GM10847 (cell line): Measurements from ENCODE around the gene ARHGAP6.

ENCODE experiments used
- POLR2A ChIP-seq: IDR thresholded peaks from 2 replicates; pipeline ENCODE4 v1.6.1; 2011; ENCODE audit not compliant: insufficient read length; ENCODE audit errors: extremely low read depth

The ARHGAP6 gene

GRCh38 chrX:11663875-11664210, 1.9 kb downstream of the ARHGAP6 start:
- no peak for TF ChIP-seq POLR2A

- no peak for TF ChIP-seq POLR2A
Observed at GRCh38 chrX:11655282-11656015, 10.3 kb downstream of the ARHGAP6 start.

GRCh38 chrX:11648705-11649519, 16.8 kb downstream of the ARHGAP6 start:
- TF ChIP-seq POLR2A = no peak

GRCh38 chrX:11647138-11647537, 18.6 kb downstream of the ARHGAP6 start:
- no peak for TF ChIP-seq POLR2A

- no peak for TF ChIP-seq POLR2A
Observed at GRCh38 chrX:11641349-11642065, 24.2 kb downstream of the ARHGAP6 start.

- no peak for TF ChIP-seq POLR2A
Observed at GRCh38 chrX:11640089-11640488, 25.6 kb downstream of the ARHGAP6 start.

GRCh38 chrX:11632732-11633131, 33.0 kb downstream of the ARHGAP6 start:
- TF ChIP-seq POLR2A = no peak

- no peak for TF ChIP-seq POLR2A
Observed at GRCh38 chrX:11629593-11630211, 36.0 kb downstream of the ARHGAP6 start.

- TF ChIP-seq POLR2A = no peak
Observed at GRCh38 chrX:11628399-11628798, 37.3 kb downstream of the ARHGAP6 start.

GRCh38 chrX:11626351-11626750, 39.4 kb downstream of the ARHGAP6 start:
- no peak for TF ChIP-seq POLR2A

- TF ChIP-seq POLR2A = no peak
Observed at GRCh38 chrX:11619441-11619840, 46.3 kb downstream of the ARHGAP6 start.

GRCh38 chrX:11611965-11612364, 53.8 kb downstream of the ARHGAP6 start:
- TF ChIP-seq POLR2A = no peak

- no peak for TF ChIP-seq POLR2A
Observed at GRCh38 chrX:11611161-11611560, 54.6 kb downstream of the ARHGAP6 start.

GRCh38 chrX:11609109-11609508, 56.6 kb downstream of the ARHGAP6 start:
- no peak for TF ChIP-seq POLR2A

- no peak for TF ChIP-seq POLR2A
Observed at GRCh38 chrX:11606408-11606807, 59.3 kb downstream of the ARHGAP6 start.

GRCh38 chrX:11600578-11600977, 65.1 kb downstream of the ARHGAP6 start:
- no peak for TF ChIP-seq POLR2A

GRCh38 chrX:11597479-11597878, 68.2 kb downstream of the ARHGAP6 start:
- no peak for TF ChIP-seq POLR2A
